Activated naive CD4-positive, alpha-beta T cell treated with anti-CD3 and anti-CD28 coated beads, Interleukin-2, amount 50 U/mL, for 16 hours (primary cell): ENCODE data around the gene LMO1.

Source experiments
- DNase-seq: peaks from one replicate; pipeline ENCODE4 v3.0.0-alpha.2; 2020

Gene LMO1

DNA sequence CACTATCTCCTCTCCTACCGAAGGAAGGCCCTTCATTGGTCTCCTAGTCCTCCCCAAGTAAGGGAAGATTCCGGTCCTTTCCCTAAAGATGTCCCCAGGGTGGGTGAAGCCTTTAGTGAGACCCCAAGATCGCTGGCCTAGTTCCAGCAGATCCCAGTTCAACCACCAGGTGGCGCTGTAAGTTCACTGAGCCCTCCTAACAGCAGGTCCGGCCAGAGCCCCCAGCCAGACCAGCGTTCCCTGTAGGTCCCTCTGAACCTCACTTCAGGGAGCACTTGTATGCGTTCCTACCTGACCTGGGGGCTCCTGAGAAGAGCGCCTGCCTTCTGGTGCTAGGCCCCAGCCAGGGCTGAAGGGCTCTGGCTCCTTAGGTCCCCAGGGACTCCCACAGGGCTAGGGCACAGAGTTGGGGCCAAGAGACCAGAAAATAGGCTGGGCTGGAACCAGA, 38.1 kb downstream of the LMO1 start:
- peak; percentile 58 for DNase-seq

DNA sequence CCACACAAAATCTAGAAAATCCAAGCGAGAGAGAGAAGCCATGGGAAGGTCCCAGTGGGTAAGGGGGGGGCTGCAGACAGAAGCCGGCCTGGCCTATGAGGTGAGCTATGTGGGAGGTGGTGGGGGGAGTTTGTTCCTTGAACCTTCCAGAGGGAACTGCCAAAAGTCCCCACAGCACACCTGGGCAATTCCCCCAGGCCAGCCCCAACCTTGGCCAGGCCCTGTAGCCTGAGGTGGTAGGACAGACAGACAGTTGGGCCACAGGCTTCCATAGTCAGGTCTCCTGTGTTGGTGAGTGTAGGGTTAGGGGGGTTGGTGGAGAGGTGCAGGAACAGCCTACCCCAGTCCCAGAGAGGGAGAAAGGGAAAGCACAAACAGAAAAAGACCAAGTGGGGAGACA, 39.0 kb downstream of the LMO1 start:
- no peak for DNase-seq

DNA sequence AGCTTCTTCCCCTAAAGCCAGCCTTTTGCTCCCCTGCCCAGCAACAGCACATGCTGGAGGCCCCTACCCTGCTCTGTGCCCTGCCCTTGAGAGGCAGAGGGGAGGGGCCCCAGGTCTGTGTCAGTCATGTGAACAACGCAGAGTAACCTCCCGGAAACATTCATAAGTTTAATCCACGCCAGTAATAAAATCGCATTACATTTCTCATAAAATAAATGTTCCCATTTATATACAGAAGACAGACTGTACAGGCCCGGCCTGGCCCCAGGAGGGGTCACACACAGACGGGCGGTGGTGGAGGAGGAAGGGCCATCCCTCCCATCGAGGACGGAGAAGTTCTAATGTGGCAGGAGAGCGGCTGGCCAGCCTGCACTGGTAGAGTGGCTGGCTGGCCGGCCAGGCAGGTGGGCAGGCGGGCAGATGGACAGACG, 39.5 kb downstream of the LMO1 start:
- DNase-seq, result no peak

DNA sequence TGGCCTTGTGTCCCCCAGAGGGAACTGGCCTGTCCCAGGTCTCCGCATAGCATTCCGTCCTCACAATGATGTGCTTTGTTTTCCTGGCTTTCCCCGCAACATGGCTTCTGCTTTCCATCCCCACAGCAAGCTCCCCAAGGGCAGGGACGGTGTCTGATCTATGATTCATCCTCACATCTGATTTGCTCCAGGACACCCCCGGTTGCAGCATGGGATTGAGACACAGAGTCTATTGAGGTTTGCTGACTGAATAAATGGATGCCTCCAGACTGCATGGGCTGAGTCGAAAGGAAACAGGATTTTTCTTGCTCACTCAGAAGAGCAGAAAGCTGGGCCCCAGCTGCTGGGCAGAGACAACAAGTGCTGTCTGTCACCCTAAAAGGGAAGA, 40.2 kb downstream of the LMO1 start:
- no peak for DNase-seq

DNA sequence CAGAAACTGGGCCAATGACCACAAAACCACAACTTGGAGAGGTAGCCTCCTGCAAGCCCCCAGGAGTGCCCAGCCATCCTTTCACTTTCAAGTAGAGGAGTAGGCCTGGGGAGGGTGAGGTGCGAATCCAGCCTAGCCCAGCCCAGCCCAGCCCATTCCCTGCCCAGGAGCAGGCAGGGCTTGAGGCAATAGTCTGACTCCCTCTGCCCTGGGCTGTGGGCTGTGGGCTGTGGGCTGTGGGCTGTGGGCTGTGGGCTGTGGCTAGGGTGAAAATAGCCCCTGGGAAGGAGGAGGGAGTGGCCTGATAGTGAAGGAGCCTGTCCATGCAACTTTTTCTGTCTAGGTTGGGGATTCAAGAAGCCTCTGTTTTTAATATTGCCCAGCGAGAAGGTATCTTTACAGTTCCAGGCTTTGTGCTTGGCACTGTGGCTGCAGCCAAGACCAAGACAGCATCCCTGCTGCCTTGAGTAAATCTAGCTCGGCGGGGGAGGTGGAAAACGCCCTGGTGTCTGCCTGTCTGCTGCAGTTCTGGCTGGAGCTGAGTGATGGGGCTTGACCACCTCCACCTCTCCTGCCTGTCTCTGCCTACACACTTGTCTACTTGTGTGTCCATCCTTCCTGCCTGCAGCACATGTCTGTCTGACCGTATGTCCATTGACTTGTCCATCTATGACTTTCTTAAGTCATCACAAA, 40.7 kb downstream of the LMO1 start:
- DNase-seq, result no peak

DNA sequence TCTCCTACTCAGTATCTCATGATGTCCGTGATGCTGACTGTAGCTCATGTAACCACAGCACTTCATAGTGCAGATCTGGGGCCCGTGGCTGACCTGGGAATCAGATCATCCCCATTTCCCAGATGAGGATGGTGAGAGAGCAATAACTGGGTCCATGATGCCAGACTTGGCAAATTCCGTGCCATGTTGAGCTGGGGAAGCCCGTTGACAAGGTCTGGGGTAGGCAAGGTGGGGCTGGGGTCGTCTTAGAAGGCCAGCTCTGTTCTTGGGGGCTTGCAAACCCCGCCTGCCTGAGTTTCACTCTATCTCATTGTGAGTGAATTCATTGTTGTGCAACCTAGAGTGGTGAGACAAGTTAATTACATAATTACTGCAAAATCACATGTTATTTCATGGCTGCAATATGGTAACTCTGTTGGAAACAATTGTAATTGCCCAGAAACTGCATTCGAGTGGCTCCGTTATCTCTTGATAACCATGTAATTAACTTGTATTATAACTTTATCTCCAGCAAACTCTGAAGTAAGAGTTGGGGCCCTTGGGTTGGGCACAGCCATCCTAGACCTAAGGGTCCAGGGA, 41.7 kb downstream of the LMO1 start:
- no peak for DNase-seq

DNA sequence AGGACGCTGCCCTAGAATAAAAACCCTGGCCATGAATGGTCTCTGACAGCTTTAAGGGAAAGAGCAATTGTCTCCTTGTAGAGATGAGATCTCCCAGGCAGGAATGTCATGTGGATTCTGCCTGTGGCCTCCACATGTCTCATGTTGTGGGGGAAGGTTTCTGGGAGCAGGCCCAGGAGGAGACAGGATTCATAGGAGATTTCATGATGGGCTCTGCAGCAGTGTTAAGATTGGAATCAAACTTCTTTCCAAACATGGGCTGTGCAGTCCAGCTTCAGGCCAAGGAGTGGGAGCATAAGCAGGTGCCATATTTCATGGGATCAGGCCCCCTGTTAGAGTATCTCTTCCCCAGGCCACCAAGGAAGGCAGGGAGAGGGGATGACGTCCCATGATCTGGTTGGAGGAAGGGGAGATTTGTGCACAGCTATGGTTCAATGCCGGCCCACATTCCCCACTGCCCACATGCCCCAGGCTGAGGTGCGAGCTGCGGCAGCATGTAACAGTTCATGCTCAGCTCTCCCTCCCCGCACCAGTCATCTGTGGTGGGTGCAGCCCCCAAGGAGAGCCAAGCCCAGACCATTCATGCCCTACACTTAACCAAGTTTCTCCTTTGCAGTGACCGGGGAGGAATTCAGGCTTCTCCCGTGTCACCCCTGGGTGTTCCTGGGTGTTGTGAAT, 42.5 kb downstream of the LMO1 start:
- DNase-seq, result no peak

DNA sequence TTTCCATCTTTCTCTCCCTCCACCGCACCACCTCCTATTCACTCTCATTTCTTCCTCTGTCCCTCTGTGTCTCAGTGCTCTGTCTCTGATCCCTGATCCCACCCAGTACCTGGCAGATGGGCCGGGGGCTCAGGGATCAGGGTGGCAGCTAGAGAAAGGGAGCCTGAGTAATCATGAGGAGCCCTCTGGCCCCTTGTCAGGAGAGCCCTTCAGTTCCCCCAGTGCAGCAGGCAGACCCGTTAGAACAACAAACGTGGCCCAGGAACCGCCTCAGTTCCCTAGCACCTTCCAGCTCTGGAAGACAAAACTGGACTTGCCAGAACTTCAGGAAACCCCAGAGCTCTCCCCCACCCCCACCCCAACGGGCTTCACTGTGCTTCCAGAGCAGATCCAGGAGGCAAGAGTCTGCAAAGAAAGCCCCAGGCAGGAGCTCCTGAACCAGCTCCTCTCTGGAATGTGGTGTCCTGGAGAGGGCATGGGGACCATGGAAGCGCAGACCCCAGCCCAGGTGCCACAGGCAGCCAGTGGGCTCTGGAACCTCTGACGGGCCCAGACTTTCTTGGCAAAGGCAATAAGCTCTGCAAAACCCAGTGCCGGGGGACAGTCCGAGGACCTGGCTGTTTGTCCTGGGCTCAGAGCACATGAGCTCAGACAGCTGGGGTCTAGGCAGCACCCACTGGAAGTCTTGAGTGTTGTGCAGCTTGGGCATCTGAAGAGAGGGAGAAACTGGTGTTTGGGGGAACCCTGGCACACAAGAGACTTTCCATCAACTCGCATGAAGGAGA, 43.2 kb downstream of the LMO1 start:
- DNase-seq, result no peak

DNA sequence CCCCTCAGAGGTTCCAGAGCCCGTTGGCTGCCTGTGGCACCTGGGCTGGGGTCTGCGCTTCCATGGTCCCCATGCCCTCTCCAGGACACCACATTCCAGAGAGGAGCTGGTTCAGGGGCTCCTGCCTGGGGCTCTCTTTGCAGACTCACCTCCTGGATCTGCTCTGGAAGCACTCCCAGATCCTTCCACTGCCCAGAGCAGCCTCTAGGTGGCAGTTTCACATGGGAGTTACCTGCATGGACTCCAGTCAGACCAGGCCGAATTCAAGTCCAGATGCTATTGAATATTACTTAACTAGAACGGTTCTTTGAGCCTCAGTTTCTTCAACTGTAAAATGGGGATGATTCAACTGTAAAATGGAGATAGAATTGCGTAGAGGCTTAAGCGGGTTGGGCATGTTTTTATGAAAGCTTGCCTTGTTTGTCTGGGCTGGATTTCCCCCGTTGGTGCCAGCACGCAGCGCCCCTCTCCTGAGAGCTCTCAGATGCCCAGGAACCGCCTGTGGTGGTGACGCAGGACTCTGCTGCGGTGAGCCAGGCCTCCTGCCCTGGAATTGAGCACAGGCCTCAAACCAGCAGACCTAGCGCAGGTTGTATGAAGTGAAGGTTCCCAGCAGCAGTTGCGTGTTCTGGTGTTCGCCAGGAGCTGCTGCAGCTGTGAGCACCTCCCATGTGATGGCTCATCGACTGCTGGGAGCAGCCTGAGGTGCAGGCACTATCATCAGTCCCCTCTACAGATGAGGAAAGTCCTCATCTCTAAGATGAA, 44.2 kb downstream of the LMO1 start:
- no peak for DNase-seq

DNA sequence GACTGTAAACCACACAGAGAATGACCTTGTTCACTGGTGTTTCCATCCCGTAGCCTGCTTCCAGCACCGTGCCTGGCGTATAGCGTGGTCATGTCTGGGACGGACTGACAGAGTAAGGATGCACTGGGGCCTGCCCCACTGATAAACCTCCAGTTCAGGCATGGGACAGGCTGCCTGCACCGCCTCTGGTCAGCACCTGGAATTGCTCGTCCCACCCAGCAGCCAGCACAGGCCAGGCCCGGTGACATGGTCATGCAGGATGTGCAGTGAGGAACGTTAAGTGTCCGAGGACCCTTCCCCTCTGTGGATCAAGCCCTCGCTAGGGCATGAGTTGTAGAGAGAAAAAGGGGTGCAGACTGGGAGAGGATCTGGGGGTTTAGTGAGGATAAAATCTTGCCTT, 44.8 kb downstream of the LMO1 start:
- no peak for DNase-seq

DNA sequence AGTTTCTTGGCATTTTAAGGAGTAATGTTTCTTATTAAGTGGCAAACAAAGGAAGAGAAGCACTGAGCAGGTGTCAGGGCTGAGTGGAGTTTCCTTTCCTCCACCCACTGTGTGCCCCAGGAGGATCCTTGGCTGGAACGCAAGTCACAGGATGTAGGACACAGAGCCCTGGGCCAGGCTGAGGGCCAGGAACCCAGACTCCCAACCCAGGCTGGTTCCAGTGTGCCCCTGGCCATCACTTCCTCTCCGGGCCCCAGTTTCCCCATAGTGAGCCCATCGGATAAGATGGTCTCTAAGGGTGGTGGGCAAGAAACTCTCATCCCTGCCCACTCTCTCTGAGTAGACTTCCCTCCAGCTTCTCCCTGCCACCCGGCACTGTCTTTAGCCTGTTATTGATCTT, 45.3 kb downstream of the LMO1 start:
- no peak for DNase-seq

DNA sequence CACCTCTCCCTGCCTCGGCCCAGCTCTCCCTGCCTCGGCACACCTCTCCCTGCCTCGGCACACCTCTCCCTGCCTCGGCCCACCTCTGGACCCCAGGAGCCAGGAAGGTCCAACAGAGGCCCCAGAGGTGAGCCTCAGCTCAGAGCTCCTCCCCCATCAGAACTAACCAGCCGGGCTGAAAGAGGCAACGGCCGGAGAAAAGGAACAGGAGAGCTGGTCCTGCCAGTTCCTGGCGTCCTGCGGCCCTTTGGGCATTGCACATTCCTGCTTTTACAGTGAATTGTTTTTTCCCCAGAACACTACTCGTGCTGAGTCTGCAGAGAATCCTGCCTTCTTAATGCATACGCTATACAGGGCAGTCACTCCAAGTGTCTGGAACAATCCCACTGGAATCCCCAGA, 45.8 kb downstream of the LMO1 start:
- no peak for DNase-seq

DNA sequence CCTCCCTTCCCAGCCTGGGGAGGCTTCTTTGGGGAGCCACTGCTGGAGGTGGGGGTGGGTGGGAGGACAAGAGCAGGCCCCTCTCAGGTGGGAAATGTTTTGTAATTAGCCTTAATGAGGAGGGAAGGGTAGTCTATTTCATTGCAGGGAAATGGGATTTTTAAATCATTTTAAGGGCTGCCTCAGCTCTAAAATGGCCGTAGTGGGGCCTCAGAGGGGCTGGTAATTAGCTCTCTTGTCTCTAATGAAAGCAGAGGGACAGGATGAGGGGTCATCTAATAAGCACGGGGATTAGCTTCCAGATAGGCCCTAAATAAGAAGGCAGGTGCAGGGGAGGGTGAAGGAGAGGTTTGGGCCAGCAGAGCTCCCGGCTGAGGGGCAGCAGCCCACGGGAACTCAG, 46.5 kb downstream of the LMO1 start:
- no peak for DNase-seq

DNA sequence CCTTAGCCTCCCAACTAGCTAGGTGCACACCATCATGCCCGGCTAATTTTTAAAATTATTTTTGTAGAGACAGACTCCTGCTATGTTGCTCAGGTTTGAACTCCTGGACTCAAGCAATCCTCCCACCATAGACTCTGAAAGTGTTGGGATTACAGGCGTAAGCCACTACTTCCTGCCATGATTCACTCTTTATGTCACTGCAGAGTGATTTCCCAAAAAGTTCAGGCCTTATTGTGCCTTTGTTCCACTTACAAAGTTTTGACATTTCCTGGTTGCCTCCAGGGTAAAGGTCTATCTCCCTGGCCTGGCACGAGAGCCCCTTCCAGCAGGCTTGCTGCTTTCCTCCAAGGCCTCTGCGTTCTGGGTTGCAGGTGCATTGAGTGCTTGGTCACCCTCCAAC, 50.3 kb downstream of the LMO1 start:
- no peak for DNase-seq

DNA sequence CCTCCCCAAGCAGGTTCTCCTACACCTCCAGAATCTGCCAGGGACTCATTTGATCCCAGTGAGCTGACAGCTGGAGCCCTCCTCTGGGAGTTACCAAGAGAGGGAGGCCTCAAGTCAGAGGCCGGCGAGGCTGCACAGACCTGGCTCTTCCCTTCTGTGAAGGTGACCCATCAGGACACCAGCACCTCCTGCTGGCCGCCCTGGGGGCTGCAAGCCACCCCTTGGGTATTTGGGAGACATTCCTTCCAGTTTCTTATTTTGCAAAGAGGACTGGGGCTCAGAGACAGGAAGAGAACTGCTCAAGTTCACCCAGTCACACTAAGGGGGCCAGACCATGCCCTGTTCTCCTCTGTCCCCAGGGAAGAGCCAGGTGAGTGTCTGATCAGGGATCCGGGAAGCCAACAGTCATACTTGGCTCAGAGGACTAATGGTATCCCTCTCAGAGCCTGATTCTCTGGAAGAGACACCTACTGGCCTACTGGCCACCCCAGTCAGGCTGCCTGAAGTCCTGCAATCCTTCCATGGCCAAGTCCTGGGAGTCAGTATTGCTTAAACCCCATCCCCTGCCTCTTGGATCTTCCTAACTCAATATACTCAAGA, 54.4 kb downstream of the LMO1 start:
- DNase-seq, result no peak

DNA sequence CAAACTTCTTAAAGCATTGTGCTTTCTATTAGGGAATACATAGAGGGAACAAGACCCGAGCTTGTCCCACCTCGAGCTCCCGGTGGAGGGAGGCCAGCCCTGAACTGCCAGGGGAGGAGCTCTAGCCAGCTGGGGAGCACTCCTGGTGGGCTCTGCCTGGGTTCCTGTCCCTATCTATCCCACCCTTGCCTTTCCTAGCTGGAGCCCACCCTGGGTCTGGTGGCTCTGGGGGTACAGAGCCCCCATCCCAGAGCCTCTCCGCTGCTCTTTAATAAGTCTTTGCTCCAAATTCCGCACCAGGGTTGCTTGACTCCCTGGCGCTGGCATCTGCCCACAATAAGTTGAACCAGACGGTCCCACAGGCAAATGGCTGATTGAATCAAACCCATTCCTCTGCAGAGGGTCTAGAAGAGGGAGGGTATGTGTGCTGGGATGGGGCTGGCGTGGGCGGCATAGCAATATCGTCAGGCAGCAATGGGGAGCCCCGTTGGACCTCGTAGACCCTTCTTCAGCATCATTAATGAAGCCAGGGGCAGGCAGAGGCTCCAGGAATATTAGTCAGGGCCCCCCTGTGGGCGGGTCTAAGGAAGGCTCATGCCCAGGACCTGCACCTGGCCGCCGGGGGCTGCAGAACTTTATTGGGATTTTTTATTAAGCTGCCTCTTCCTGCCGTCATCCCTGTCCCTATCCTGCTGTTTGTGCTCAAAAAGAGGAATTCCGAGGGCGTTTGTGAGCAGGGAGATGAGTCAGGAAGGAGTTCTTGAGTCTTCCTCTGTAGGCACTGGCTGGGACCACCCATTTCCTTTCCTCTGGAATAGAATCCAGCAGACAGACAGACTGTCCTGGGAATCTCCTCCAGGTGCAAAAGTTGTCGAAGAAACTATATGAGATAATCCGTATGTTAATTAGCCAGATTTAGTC, 56.3 kb downstream of the LMO1 start:
- no peak for DNase-seq

DNA sequence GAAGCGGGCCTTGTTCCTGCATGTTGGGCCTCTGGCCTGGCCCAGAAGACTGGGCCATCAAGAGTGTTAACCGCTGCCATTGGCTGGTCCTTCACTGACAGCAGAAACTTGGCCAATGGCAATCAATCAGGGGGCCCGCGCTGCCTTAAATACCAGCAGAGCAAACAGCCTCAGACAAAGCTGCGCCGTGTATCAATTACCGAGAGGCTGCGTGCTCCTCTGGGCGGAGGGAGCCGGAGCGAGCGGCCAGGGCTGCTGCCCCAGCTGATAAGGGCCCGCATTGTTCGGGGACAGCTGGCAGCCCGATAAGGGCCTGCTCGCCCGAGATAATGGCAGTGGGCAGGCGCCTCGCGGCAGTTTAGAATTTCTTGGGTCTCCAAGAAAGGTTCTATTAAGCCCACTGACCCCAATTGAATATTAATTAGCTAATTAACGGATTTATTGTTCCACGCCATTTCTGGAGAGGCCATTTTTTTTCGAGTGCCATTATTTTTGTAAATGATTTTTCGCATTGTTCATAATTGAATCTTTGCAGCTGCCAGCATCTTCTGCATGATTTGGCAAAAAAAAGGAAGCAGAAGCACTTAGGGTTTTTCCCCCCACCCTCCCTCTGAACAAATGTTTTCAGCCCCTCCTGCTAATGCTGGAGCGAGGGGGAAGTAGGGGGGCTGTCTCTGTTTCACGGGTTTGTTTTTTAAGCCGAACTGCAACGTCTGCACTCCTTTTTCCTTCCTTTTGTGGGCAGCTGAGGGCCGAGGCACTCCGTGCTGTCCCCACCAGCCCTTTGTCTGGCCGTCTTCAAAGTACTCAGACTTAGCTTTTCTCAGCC, 57.2 kb downstream of the LMO1 start:
- no peak for DNase-seq

DNA sequence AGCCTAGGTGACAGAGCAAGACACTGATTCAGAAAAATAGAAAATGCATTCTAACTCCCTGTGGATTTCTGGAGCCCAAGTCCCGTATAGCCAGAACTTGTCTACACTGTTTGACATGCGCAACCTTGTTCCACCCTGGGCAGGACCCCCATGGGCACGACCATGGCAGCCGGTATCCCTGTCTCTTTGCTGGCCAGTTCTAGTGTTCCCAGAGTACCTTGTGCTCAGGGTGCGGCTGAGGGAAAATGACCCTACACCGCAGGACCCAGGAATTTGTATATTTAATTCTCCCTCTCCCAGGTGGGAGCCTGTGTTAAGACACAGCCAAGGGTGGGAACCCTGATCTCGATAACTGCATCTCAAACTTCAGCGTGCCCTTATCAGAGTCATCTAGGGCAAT, 58.1 kb downstream of the LMO1 start:
- no peak for DNase-seq

DNA sequence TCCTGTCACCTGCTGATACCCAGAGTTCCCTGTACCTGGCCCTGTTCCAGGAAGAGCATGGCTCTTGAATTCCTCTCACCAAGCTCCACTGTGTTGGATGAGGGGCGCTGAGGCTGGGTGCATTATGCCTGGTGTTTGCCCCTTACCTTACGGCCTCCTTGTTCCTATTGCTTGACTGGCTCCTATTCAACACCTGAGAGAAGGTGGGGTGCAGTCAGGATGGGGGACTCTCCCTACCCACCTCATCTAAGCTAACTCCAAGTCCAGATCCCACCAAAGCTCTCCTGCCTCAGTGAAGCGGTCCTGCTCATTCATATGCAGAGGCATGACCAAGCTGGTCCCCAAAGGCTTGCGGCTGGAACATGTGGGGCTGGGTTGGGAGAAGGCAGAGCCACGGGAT, 59.1 kb downstream of the LMO1 start:
- DNase-seq, result no peak

DNA sequence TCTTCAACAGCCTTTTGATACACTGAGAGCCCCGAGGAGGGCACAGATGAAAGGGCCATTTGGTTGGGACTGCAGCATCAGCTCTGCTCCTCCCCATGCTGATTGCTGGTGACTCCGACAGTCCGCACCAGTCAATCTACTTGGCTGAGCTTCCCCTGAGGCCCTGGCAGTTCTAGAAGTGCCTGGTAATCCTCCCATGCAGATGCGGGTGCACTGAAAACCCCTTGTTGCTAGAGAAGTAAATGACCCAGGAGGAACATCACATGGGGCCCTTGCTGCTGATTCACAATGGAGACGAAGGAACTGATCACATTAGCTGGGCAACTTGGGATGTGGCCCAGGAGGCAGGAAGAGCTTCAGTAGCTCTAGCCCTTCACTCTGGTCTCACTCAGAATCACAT, 59.7 kb downstream of the LMO1 start:
- no peak for DNase-seq

DNA sequence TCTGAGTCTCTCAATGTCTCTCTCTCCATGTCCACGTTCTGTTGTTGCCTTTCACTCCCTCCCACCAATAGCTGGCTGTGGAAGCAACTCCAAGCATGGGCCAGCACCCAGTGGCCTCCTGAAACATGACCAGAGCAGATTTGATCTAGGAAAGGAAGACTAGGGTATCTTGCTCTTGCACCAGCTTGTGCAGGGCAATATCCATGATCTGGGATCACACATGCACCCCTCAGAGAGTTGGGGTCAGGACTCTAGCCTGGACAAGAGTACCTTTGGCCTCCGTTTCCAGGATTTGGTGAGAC, 60.3 kb downstream of the LMO1 start:
- DNase-seq, result no peak
